Natural killer cell (primary cell): ENCODE results near the gene DMRT2. TPM values are rescaled to one million over a fixed set of nuclear protein-coding genes. Genes with fewer than 3 reads are reported as not detected.

Experiments
- ATAC-seq, 3 donors: fragments of 150-1000 bp in 2 of 3; fragments of 200-7000 bp in 1 of 3; cut with Tn5 transposase; 1 replicate in 1 of 3; 2 replicates in 2 of 3; pipeline ENCODE4 v1.10.0; 2021; ENCODE audit warnings: mild to moderate bottlenecking in 2 of 3, moderate library complexity in 2 of 3
- DNase-seq, 2 donors: peaks; one replicate each; pipeline versions ENCODE4 v3.0.0 to v3.0.0-alpha.2; 2013 to 2021; ENCODE audit warnings: mixed read lengths in 1 of 2
- H3K27ac ChIP-seq: one replicate; pipeline ENCODE4 v1.5.1; 2013; ENCODE audit warnings: mild to moderate bottlenecking, low read length
- H3K27me3 ChIP-seq: one replicate; pipeline ENCODE4 v1.6.1; 2013; ENCODE audit warnings: low read length; ENCODE audit not compliant: control insufficient read depth, insufficient read depth
- H3K36me3 ChIP-seq: one replicate; pipeline ENCODE4 v1.6.1; 2013; ENCODE audit warnings: low read length; ENCODE audit not compliant: control insufficient read depth, insufficient read depth
- H3K4me1 ChIP-seq: one replicate; pipeline ENCODE4 v1.6.1; 2013; ENCODE audit warnings: low read length; ENCODE audit not compliant: control insufficient read depth, insufficient read depth
- H3K4me3 ChIP-seq: one replicate; pipeline ENCODE4 v1.5.1; 2013; ENCODE audit warnings: low read length
- H3K9me3 ChIP-seq: one replicate; pipeline ENCODE4 v1.6.1; 2013; ENCODE audit warnings: low read length; ENCODE audit not compliant: control insufficient read depth, insufficient read depth
- H3K27ac Mint-ChIP-seq, 2 donors: one replicate each; pipeline ENCODE4 v1.8.0; 2022; ENCODE audit warnings: mild to moderate bottlenecking in 2 of 2, mixed read lengths in 2 of 2, moderate library complexity in 1 of 2
- H3K27me3 Mint-ChIP-seq, 2 donors: one replicate each; pipeline ENCODE4 v1.8.0; 2022; ENCODE audit warnings: low read depth in 2 of 2, mixed read lengths in 2 of 2
- H3K36me3 Mint-ChIP-seq: one replicate; pipeline ENCODE4 v1.8.0; 2022; ENCODE audit warnings: mixed read lengths
- H3K4me1 Mint-ChIP-seq, 2 donors: one replicate each; pipeline ENCODE4 v1.8.0; 2022; ENCODE audit warnings: mixed read lengths in 2 of 2
- H3K4me3 Mint-ChIP-seq: one replicate; pipeline ENCODE4 v1.8.0; 2022; ENCODE audit warnings: mild to moderate bottlenecking, moderate library complexity, mixed read lengths
- H3K9me3 Mint-ChIP-seq, 2 donors: one replicate each; pipeline ENCODE4 v1.8.0; 2022; ENCODE audit warnings: mixed read lengths in 2 of 2
- WGBS: methylation state at CpG from one replicate; pipeline ENCODE4 v1.1.7; 2013; ENCODE audit warnings: missing lambda C conversion rate; ENCODE audit not compliant: insufficient coverage; 5-methylcytosine and 5-hydroxymethylcytosine counted together
- intact Hi-C: fragments of 100-400 bp; cut with micrococcal nuclease; formaldehyde crosslinking; loops from one replicate; pipeline ENCODE4 v1.14.2; 2022
- total RNA-seq, 4 donors: library from RNA; stranded (reverse); fragments of 120-200 nt in 1 of 4; gene quantifications; one replicate each; pipeline versions ENCODE4 v1.2.3 to v1.2.4, GENCODE V29; 2013 to 2022
- TF ChIP-seq, protein P1 (sequence below): fragments of 200-600 bp; IDR thresholded peaks from one replicate; pipeline ENCODE4 v1.8.0; 2022; ENCODE audit warnings: antibody characterized with exemption

The DMRT2 gene
- not detected for total RNA-seq
- not detected for total RNA-seq (2013)

- Histone ChIP-seq H3K27ac (no peak within 1 kb of the TSS), H3K4me3 (no peak within 1 kb of the TSS), H3K4me1 (peaks cover 59% of the 10 kb centered on the region), H3K27me3 (peaks cover 81% of the 10 kb centered on the region), H3K36me3 (no peaks in the 10 kb centered on the region), H3K9me3 (no peaks in the 10 kb centered on the region)
- 5% methylated on average over 48 of the region's 48 CpGs for WGBS
- Mint-ChIP-seq H3K36me3 (peaks cover 10% of the 10 kb centered on the region), H3K9me3 (no peaks in the 10 kb centered on the region), H3K27ac (peak within 1 kb of the TSS in 1 of 2 donors; percentile 8), H3K27me3 (peaks cover 70 to 72% of the 10 kb centered on the region in 2 donors), H3K4me1 (peaks cover 47 to 52% of the 10 kb centered on the region in 2 donors), H3K4me3 (peak within 1 kb of the TSS; percentile 91)
- intact Hi-C loops, result no loop called here
- DNase-seq (peak in 1 of 2 donors; percentile 14), ATAC-seq (peak in 2 of 3 donors; percentile 48 to 59)
- TF ChIP-seq, protein P1, sequence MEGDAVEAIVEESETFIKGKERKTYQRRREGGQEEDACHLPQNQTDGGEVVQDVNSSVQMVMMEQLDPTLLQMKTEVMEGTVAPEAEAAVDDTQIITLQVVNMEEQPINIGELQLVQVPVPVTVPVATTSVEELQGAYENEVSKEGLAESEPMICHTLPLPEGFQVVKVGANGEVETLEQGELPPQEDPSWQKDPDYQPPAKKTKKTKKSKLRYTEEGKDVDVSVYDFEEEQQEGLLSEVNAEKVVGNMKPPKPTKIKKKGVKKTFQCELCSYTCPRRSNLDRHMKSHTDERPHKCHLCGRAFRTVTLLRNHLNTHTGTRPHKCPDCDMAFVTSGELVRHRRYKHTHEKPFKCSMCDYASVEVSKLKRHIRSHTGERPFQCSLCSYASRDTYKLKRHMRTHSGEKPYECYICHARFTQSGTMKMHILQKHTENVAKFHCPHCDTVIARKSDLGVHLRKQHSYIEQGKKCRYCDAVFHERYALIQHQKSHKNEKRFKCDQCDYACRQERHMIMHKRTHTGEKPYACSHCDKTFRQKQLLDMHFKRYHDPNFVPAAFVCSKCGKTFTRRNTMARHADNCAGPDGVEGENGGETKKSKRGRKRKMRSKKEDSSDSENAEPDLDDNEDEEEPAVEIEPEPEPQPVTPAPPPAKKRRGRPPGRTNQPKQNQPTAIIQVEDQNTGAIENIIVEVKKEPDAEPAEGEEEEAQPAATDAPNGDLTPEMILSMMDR, result no peak
These were observed at the start of gene DMRT2 for GRCh38 chr9:1050125-1050895. DMRT2 (plus strand) TSS chr9:1050357; CDS start chr9:1051614, 1,257 bp downstream.

GRCh38 chr9:1001838-1002237 lies 48.3 kb upstream of the DMRT2 start:
- H3K9me3 ChIP-seq, result peaks cover 5% of the 10 kb centered on the region
- intact Hi-C loops, result no loop called here
- peaks cover 7% of the 10 kb centered on the region for H3K4me1 ChIP-seq
- TF ChIP-seq, protein P1, result no peak
- H3K9me3 Mint-ChIP-seq, result no peaks in the 10 kb centered on the region
- no peaks in the 10 kb centered on the region for H3K27me3 ChIP-seq
- no peak overlapping the region for H3K4me3 Mint-ChIP-seq
- H3K4me1 Mint-ChIP-seq, result peaks cover 5 to 14% of the 10 kb centered on the region in 2 donors
- no peaks in the 10 kb centered on the region for H3K36me3 ChIP-seq
- DNase-seq, result no peak
- no peak for ATAC-seq
- no peak overlapping the region for H3K27ac Mint-ChIP-seq
- no peaks in the 10 kb centered on the region for H3K36me3 Mint-ChIP-seq
- H3K27me3 Mint-ChIP-seq, result peaks cover 2 to 21% of the 10 kb centered on the region in 2 donors
- 96% methylated on average over 4 of the region's 4 CpGs for WGBS
- no peak overlapping the region for H3K27ac ChIP-seq
- no peak overlapping the region for H3K4me3 ChIP-seq

DNA sequence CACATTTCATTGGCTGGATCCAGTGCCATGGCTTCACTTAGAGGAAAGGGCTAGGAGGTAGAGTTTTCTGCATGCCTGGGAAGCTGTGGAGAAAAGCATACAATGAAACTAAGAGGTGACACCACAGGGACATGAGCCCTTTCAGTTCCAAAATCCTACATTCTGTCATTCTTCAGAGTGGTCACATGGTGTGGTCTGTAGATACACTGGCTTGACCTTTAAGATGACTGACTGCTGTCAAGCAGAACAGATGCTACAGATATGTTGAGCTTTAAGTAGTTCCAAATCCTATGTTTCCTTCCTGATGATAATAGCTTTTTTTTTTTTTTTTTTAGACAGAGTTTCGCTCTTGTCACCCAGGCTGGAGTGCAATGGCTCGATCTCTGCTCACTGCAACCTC lies 47.5 kb upstream of the DMRT2 start:
- intact Hi-C loops, result no loop called here
- H3K4me3 Mint-ChIP-seq, result no peak overlapping the region
- ATAC-seq, result no peak
- Histone ChIP-seq H3K27ac (no peak overlapping the region), H3K9me3 (peaks cover 5% of the 10 kb centered on the region), H3K36me3 (no peaks in the 10 kb centered on the region), H3K4me3 (no peak overlapping the region), H3K4me1 (peaks cover 7% of the 10 kb centered on the region), H3K27me3 (no peaks in the 10 kb centered on the region)
- DNase-seq, result no peak
- H3K27ac Mint-ChIP-seq, result no peak overlapping the region
- H3K4me1 Mint-ChIP-seq, result peaks cover 5 to 14% of the 10 kb centered on the region in 2 donors
- TF ChIP-seq, protein P1, result no peak
- no peaks in the 10 kb centered on the region for H3K9me3 Mint-ChIP-seq
- 90% methylated on average over 2 of the region's 2 CpGs for WGBS
- no peaks in the 10 kb centered on the region for H3K36me3 Mint-ChIP-seq
- H3K27me3 Mint-ChIP-seq, result peaks cover 2 to 21% of the 10 kb centered on the region in 2 donors
